ENCODE results near the gene CCDC187.

The CCDC187 gene

DNA sequence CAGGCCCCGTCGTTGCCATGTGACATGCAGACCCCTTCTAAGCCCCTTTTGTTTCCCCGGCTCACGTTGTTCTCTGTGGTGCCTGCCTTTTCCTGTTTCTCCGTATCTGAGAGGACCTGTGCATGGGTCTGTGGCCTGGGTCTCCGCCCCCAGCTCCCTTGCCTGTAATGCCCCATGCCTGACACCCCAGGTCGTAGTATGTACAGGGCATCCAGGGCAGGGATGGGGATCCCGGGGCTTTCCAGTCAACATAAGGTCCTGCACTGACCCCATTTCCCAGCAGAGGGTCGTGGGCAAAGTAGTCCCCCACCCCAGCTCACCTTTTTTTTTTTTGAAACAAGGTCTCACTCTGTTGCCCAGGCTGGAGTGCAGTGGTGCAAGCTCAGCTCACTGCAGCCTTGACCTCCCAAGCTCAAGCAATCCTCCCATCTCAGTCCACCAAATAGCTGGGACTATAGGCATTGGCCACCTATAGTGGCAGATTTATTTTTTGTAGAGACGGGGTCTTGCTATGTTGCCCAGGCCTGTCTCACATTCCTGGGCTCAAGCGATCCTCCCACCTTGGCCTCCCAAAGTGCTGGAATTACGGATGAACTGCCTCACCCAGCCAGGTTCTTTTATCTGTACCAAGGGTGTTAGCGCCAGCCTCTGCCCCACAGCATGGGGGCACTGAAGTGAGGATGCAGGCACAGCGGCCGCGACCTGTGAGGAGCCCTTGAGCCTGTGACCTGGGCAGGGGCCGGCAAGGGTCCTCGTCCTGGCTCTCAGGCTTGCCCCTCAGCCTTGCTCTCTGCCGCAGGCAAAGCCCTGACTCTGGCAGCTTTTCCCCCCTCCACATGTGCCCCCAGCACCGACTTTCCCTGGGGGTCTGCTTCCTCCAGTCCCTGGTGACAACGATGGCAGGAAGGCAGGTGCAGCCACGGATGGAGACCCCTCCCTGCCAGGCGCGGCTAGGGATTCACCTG, 39.2 kb downstream of the CCDC187 start:
- no peak for TF ChIP-seq ZFX (IDR thresholded peaks at IDR 0.05)
- TF ChIP-seq, protein P1, sequence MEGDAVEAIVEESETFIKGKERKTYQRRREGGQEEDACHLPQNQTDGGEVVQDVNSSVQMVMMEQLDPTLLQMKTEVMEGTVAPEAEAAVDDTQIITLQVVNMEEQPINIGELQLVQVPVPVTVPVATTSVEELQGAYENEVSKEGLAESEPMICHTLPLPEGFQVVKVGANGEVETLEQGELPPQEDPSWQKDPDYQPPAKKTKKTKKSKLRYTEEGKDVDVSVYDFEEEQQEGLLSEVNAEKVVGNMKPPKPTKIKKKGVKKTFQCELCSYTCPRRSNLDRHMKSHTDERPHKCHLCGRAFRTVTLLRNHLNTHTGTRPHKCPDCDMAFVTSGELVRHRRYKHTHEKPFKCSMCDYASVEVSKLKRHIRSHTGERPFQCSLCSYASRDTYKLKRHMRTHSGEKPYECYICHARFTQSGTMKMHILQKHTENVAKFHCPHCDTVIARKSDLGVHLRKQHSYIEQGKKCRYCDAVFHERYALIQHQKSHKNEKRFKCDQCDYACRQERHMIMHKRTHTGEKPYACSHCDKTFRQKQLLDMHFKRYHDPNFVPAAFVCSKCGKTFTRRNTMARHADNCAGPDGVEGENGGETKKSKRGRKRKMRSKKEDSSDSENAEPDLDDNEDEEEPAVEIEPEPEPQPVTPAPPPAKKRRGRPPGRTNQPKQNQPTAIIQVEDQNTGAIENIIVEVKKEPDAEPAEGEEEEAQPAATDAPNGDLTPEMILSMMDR (conservative IDR thresholded peaks at IDR 0.05): no peak
- no peak overlapping the region for H3K27ac ChIP-seq

DNA sequence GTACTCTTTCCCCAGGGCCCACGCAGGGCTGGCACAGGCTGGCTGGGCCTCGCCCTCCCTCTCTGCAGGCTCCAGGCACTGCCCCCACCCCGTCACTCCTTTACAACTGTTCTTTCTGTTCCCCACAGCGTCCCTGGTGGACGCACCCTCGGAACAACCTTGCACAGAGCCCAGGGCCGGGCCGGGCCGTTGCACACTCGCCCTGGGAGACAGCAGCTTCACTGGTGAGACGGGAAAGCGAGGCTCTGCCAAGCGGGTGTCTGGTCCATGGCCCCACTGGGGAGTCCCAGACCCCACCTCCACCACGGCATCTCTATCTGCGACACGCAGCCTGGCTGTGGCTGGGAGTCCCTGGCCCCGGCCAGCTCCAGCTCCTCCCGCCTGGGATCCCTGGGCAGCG, 39.9 kb downstream of the CCDC187 start:
- TF ChIP-seq, protein P1 (conservative IDR thresholded peaks at IDR 0.05): no peak
- TF ChIP-seq ZFX (IDR thresholded peaks at IDR 0.05): no peak
- H3K27ac ChIP-seq: no peak overlapping the region

DNA sequence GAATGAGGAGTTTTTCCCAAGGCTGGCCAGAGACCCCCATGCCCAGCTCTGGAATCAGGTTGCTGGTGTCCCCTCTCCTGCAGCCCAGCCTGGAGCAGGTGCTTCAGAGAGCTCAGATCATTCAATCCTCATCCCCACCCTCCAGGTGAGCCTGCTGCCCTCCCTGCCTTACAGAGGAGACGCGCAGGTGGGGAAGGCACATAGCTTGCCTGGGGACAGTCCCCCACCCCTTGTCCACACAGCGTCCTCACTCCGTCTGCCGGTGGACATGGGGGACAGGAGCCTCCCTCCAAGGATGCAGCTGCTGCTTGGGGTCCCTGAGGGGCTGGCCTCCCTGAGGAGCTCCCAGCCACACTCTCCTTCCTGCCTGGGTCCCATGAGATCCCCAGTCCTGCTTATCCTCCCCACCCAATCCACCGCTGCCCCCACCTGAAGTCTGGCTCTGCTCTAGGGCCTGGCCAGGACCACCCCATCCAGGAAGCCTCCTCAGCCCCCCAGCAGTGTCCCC, 41.2 kb downstream of the CCDC187 start:
- H3K27ac ChIP-seq: no peak overlapping the region
- TF ChIP-seq ZFX (IDR thresholded peaks at IDR 0.05): no peak
- TF ChIP-seq, protein P1 (conservative IDR thresholded peaks at IDR 0.05): no peak

DNA sequence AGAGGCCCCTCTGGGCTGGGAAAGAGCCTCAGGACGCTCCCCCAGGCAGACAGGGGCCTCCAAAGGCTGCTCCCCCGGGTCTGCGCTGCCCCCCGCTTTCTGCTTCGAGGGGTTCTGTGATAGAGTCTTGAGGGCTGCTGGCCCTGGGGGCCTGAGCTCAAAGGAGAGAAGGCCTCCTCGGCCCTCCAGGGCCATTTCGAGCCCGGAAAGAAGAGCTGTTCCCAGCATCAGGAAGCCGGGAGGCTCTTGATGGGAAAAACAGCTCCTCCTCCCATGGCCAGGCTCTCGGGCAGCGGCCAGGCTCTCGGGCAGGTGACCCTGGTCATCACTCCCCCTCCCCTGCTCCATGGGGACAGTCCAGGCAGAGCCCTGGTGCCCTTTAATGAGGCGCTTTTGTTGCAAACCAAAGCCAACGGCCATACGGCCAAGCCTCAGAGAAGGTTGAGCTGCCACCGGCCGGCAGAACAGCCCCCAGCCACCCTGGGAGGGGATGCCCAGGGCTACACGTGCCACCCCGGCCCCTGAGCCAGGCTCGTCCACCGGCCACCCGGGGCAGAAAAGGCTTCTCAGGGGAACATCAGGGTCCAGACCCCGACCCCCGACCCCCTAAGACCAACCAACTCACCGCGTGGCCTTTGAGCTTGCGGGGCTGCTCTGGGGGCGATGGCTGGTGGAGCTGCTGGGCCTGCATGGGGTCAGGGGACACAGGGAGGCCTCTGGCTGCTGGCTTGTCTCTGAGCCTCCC, 42.0 kb downstream of the CCDC187 start:
- TF ChIP-seq ZFX (IDR thresholded peaks at IDR 0.05): no peak
- H3K27ac ChIP-seq: no peak overlapping the region

DNA sequence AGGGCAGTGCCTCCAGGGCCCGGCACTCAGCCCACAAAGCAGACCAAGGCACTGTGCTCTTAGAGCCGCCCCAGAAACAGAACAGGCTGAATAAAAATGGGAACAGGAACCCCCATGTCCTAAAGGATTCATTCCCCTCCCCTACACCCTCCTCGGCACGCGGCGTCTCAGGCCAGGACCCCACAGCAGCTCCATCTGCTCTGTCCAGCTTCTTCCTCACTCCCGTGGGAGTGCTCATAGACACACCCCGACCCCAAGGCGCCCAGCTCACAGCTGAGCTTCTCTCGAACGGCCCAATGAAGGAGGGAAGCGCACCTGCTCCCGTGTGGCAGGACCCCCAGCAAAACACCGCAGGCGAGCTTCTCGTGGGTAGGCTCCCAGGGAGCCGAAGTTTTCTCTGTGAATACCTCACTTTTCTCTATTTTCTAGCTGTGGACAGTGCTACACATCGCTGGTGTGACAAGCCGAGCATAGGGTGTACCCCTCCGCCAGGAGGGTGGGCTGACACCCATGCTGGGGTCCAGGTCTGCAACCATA, 42.9 kb downstream of the CCDC187 start:
- no peak overlapping the region for H3K27ac ChIP-seq
- TF ChIP-seq, protein P1 (conservative IDR thresholded peaks at IDR 0.05): no peak
- TF ChIP-seq ZFX (IDR thresholded peaks at IDR 0.05): no peak

DNA sequence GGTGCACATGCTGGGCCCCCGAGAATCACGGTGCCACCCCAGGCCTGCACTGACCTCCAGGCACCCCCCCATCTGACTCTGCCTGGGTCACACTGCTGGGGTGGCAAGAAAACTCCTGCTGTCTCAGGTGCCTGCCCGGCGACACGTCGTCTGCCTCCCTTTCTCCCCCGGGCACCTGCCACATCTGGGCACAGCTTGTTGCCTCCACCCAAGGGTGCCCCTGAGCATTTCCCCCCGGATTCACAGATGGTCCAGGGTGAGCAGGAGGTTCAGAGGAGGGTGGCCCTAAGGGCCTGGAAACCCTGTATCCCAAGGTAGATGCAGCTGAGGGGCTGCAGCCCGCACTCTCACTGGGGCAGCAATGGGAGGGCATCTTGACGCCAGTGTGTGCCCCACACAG, 43.4 kb downstream of the CCDC187 start:
- H3K27ac ChIP-seq: no peak overlapping the region
- TF ChIP-seq, protein P1 (conservative IDR thresholded peaks at IDR 0.05): no peak
- TF ChIP-seq ZFX (IDR thresholded peaks at IDR 0.05): no peak

- no peak overlapping the region for H3K27ac ChIP-seq
- no peak for TF ChIP-seq ZFX (IDR thresholded peaks at IDR 0.05)
- TF ChIP-seq, protein P1 (conservative IDR thresholded peaks at IDR 0.05): no peak
These were observed 44.1 kb downstream of the CCDC187 start for GRCh38 chr9:136259836-136260235.
